ENCODE results near the gene OXA1L. TPM values are rescaled to one million over a fixed set of nuclear protein-coding genes. Genes with fewer than 3 reads are reported as not detected.

The OXA1L gene
- total RNA-seq, 1 donor = 55.0 TPM

GRCh38 chr14:22769369-22769768 lies 2.9 kb downstream of the OXA1L start:
- DNase-seq (ENCODE audit: insufficient read length, low spot score, missing footprints) = no peak
- TF ChIP-seq, protein P1, sequence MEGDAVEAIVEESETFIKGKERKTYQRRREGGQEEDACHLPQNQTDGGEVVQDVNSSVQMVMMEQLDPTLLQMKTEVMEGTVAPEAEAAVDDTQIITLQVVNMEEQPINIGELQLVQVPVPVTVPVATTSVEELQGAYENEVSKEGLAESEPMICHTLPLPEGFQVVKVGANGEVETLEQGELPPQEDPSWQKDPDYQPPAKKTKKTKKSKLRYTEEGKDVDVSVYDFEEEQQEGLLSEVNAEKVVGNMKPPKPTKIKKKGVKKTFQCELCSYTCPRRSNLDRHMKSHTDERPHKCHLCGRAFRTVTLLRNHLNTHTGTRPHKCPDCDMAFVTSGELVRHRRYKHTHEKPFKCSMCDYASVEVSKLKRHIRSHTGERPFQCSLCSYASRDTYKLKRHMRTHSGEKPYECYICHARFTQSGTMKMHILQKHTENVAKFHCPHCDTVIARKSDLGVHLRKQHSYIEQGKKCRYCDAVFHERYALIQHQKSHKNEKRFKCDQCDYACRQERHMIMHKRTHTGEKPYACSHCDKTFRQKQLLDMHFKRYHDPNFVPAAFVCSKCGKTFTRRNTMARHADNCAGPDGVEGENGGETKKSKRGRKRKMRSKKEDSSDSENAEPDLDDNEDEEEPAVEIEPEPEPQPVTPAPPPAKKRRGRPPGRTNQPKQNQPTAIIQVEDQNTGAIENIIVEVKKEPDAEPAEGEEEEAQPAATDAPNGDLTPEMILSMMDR (IDR thresholded peaks at IDR 0.05; ENCODE audit: extremely low read depth, low read depth, low read length) = no peak
- Histone ChIP-seq H3K79me2 (ENCODE audit: insufficient read depth, low read length) (peaks cover 36% of the 10 kb centered on the region), H3K9me3 (ENCODE audit: low read depth, low read length) (no peaks in the 10 kb centered on the region), H3K27ac (ENCODE audit: low read depth, low read length) (no peak overlapping the region), H3K4me2 (ENCODE audit: insufficient read depth, low read length) (no peak overlapping the region), H2AFZ (ENCODE audit: low read length) (no peak overlapping the region), H3K36me3 (ENCODE audit: insufficient read depth, low read length) (peaks cover 53% of the 10 kb centered on the region), H4K20me1 (ENCODE audit: insufficient read depth, low read length) (peaks cover 17% of the 10 kb centered on the region), H3K27me3 (ENCODE audit: insufficient read depth, low read length) (no peaks in the 10 kb centered on the region), H3K4me3 (ENCODE audit: insufficient read depth, low read length) (no peak overlapping the region), H3K4me1 (ENCODE audit: insufficient read depth, low read length) (peaks cover 16% of the 10 kb centered on the region)

- H3K4me2 ChIP-seq (ENCODE audit: insufficient read depth, low read length) = no peak overlapping the region
These were observed 4.1 kb downstream of the OXA1L start for GRCh38 chr14:22770481-22771187.

GRCh38 chr14:22772725-22773124 lies 6.2 kb downstream of the OXA1L start:
- H4K20me1 ChIP-seq (ENCODE audit: insufficient read depth, low read length) = peaks cover 14% of the 10 kb centered on the region
- no peaks in the 10 kb centered on the region for H3K9me3 ChIP-seq (ENCODE audit: low read depth, low read length)
- no peak overlapping the region for H3K27ac ChIP-seq (ENCODE audit: low read depth, low read length)
- no peak overlapping the region for H2AFZ ChIP-seq (ENCODE audit: low read length)
- no peak for DNase-seq (ENCODE audit: insufficient read length, low spot score, missing footprints)
- H3K79me2 ChIP-seq (ENCODE audit: insufficient read depth, low read length) = peaks cover 19% of the 10 kb centered on the region
- no peak overlapping the region for H3K4me2 ChIP-seq (ENCODE audit: insufficient read depth, low read length)
- peaks cover 53% of the 10 kb centered on the region for H3K36me3 ChIP-seq (ENCODE audit: insufficient read depth, low read length)
- TF ChIP-seq, protein P1 (IDR thresholded peaks at IDR 0.05; ENCODE audit: extremely low read depth, low read depth, low read length) = no peak
- no peaks in the 10 kb centered on the region for H3K27me3 ChIP-seq (ENCODE audit: insufficient read depth, low read length)
- H3K4me1 ChIP-seq (ENCODE audit: insufficient read depth, low read length) = peaks cover 4% of the 10 kb centered on the region
- no peak overlapping the region for H3K4me3 ChIP-seq (ENCODE audit: insufficient read depth, low read length)

More at GRCh38 chr14:22770481-22771187, 4.1 kb downstream of the OXA1L start:
- no peak overlapping the region for H2AFZ ChIP-seq (ENCODE audit: low read length)
- H3K36me3 ChIP-seq (ENCODE audit: insufficient read depth, low read length) = peaks cover 53% of the 10 kb centered on the region
- peaks cover 36% of the 10 kb centered on the region for H3K79me2 ChIP-seq (ENCODE audit: insufficient read depth, low read length)
- no peaks in the 10 kb centered on the region for H3K9me3 ChIP-seq (ENCODE audit: low read depth, low read length)
- DNase-seq (ENCODE audit: insufficient read length, low spot score, missing footprints) = no peak
- H3K27me3 ChIP-seq (ENCODE audit: insufficient read depth, low read length) = no peaks in the 10 kb centered on the region
- no peak overlapping the region for H3K4me3 ChIP-seq (ENCODE audit: insufficient read depth, low read length)
- no peak overlapping the region for H3K27ac ChIP-seq (ENCODE audit: low read depth, low read length)
- H4K20me1 ChIP-seq (ENCODE audit: insufficient read depth, low read length) = peaks cover 17% of the 10 kb centered on the region
- TF ChIP-seq, protein P1 (IDR thresholded peaks at IDR 0.05; ENCODE audit: extremely low read depth, low read depth, low read length) = no peak
- peaks cover 16% of the 10 kb centered on the region for H3K4me1 ChIP-seq (ENCODE audit: insufficient read depth, low read length)

DNA sequence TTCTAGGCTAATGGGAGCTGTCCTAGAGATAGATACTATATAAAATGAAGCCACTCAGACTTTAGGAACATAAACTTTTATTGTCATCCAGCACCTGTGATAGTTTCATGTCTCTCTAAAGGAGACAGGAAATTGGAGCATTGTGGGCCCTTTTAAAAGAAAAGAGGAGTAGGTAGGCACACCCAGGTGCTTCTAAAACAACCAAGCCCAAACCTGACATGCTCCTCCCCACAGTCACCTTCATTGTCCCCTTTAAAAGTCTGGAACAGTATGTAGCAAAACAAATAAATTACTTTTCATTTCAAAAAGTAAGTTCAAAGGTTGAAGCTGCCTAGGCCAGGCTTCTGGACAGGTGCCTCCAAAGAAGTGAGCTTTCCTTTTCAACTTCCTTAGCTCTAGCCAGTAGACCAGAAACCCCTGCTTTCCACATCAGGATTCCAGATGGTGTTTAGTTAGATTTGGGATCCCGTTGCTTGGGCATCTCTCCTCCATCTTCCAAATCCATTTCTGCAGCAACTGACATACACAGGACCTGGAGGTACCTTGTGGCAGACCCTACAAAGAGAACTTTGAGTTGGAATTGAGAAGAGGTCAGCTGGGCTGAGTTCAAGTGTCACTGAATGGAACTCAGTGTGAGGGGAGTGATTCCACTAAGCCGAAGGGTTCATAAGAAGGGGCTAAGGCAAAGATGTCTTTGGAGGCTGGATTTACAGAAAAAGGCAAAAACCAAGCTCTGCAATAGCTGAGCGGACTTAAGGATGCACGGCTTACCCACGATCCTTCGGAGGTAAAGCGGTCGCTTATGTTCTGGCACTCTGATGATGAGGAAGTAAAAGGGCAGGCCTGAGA lies 6.9 kb downstream of the OXA1L start:
- H3K4me1 ChIP-seq (ENCODE audit: insufficient read depth, low read length) = no peaks in the 10 kb centered on the region
- peaks cover 47% of the 10 kb centered on the region for H3K36me3 ChIP-seq (ENCODE audit: insufficient read depth, low read length)
- H2AFZ ChIP-seq (ENCODE audit: low read length) = no peak overlapping the region
- H3K4me3 ChIP-seq (ENCODE audit: insufficient read depth, low read length) = no peak overlapping the region
- H3K27ac ChIP-seq (ENCODE audit: low read depth, low read length) = no peak overlapping the region
- TF ChIP-seq, protein P1 (IDR thresholded peaks at IDR 0.05; ENCODE audit: extremely low read depth, low read depth, low read length) = no peak
- DNase-seq (ENCODE audit: insufficient read length, low spot score, missing footprints) = no peak
- H3K4me2 ChIP-seq (ENCODE audit: insufficient read depth, low read length) = no peak overlapping the region
- H3K79me2 ChIP-seq (ENCODE audit: insufficient read depth, low read length) = peaks cover 13% of the 10 kb centered on the region
- H3K27me3 ChIP-seq (ENCODE audit: insufficient read depth, low read length) = no peaks in the 10 kb centered on the region
- peaks cover 9% of the 10 kb centered on the region for H4K20me1 ChIP-seq (ENCODE audit: insufficient read depth, low read length)
- H3K9me3 ChIP-seq (ENCODE audit: low read depth, low read length) = no peaks in the 10 kb centered on the region
